HG03354 (cell line): ENCODE results near the gene IQGAP2.

Experiments
- ATAC-seq: cut with Tn5 transposase; IDR thresholded peaks from one replicate; pipeline ENCODE4 v1.9.1; 2021; ENCODE audit warnings: mild to moderate bottlenecking; ENCODE audit not compliant: unreplicated experiment, poor library complexity, severe bottlenecking

Gene IQGAP2

GRCh38 chr5:76471406-76471805, 68.3 kb downstream of the IQGAP2 start:
- no peak for ATAC-seq

DNA sequence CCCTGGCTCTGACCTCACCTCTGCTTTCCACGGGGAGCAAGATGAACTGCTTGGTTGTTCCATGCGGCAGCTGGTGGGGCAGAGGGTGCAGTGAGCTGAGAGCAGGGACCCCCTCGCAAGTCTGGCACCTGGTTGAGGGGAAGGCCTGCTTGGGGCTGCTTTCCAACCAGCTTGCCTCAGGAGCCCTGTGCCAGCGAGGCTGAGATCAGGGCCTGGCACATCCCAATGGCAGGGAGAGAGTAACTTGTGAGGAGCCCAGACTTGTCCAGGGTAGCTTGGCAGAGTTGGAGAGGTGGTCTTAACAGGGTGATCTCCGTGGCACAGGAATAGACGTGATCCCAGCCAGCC, 68.9 kb downstream of the IQGAP2 start:
- ATAC-seq = no peak

GRCh38 chr5:76472335-76473008, 69.4 kb downstream of the IQGAP2 start:
- ATAC-seq = no peak

GRCh38 chr5:76473009-76473336, 69.9 kb downstream of the IQGAP2 start:
- ATAC-seq = no peak

DNA sequence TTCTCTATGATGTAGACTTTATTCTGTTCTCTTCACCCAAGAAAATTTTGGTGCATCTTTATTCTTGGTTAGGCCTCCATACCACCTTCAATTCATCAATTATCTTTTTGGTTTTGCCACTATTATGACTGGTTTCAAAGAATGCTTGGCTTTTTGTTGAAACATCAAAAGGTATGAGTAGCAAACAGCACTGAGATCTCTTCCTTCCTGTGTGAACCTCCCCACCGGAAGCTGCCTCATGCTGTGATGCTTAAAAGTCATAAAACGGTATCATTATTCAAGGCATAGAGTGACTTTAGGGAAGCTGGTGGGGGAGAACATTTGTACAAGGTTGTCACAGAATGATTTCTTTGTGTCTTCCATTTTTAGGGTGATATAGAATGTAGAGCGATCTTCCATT, 70.6 kb downstream of the IQGAP2 start:
- no peak for ATAC-seq

GRCh38 chr5:76474377-76474776, 71.3 kb downstream of the IQGAP2 start:
- no peak for ATAC-seq

GRCh38 chr5:76475385-76475784, 72.3 kb downstream of the IQGAP2 start:
- no peak for ATAC-seq

- no peak for ATAC-seq
Measured at GRCh38 chr5:76475936-76476335, 72.9 kb downstream of the IQGAP2 start.

DNA sequence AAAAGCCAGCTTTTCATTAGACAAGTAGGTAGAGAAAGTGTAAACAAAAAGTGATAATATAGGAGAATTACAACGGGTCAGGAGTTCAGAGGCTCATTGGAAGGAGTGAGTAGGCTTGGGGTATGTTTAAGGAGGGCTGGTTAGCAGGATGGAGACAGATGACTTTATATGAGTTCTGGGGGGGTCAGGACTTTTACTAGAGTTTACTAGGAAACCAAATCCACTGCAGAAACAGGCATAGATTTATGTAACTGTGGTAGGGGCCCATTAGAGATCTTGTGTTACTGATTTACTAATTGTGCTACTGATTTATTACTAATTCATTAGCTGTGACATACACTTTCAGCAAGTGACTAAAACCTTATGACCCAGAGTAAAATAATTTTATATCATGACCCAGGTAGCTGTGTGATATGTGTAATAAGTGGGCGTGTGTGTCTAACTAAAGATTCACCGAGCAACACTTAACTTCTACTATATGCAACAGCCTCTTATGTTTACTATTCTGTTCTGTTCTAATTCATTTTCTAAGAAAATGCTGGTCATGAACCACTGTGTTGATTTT, 73.5 kb downstream of the IQGAP2 start:
- ATAC-seq = no peak

DNA sequence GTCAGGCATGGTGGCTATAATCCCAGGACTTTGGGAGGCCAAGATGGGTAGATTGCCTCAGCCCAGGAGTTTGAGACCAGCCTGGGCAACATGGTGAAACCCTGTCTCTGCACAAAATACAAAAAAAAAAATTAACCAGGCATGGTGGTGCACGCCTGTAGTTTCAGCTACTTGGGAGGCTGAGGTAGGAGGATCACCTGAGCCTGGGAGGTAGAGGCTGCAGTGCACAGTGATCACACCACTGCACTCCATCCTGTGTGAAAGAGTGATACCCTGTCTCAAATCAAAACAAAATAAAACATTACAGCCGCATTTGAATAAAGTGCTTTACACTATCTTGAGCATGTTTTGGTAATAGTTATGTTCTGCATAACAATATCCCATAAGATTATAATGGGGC, 74.0 kb downstream of the IQGAP2 start:
- no peak for ATAC-seq

DNA sequence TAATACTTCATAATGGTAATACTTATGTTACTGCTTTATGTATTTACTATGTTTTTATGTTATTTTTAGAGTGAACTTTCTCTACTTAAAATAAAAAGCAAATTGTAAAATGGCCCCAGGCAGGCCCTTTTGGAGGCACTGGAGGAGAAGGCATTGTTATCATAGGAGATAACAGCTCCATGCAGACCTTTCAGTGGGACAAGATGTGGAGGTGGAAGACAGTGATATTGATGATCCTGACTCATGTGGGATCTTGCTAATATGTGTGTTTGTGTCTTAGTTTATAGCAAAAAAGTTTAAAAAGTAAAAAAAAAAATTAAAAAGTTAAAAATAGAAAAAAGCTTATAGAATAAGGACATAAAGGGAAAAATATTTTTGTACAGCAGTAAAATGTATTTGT, 74.5 kb downstream of the IQGAP2 start:
- ATAC-seq = no peak

GRCh38 chr5:76479281-76479680, 76.2 kb downstream of the IQGAP2 start:
- ATAC-seq = no peak

- ATAC-seq = no peak
Measured at GRCh38 chr5:76479973-76480667, 77.0 kb downstream of the IQGAP2 start.

DNA sequence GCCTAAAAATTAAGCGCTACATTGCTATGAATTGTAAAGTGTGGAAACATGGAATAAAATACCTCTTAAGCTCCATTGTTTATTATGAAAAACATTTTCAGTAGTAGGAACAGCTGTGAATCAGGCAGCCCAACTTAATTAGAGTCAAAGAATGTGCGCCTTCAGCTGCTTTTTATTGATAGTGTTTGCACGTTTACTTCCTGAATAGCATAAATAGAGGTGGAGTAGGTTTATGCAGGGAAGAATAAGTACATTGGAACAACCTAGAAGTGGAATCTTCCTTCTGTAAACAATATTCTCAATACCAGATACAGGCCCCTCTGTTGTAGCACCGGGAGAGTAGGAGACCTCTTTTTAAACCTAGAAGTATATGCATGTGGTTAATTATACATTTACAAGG, 79.9 kb downstream of the IQGAP2 start:
- no peak for ATAC-seq

DNA sequence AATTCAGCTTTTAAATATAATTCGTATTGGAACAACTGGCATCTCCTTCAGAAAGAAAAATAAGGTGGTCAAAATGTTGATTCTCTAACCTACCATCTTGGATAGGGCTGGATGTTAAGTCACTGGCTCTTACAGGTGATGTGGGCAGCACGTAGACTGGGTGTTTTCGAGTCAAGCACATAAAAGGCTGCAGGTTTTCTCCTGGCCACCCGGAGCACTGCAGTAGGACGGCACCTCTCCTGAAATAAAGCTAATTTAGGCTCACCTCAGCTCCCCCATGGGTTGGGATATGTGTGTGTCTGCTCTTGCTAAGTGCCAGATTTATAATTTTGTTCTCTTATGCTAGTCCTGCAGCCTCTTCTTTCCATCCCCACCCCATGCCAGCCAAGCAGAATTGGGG, 80.3 kb downstream of the IQGAP2 start:
- ATAC-seq = no peak

DNA sequence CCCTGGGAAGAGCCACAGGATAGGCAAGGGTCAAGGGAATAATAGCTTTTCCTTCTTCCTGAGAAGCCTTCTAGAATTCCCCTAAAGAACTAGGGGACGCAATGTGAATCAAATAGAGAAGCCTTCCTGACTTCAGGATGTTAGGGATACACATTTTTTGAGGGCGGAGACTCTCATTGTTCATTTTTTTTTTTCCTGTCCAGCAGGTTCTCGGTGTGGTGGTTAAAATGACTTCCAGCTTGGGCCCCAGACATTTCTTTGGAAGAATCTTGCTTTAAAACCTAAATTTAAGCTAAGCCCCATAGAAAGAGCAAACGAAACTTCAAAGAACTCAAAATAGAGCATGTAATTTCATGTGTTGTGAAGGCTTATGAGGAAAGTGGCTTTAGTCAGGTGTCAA, 80.8 kb downstream of the IQGAP2 start:
- no peak for ATAC-seq

- no peak for ATAC-seq
Measured at GRCh38 chr5:76485511-76485910, 82.4 kb downstream of the IQGAP2 start.

DNA sequence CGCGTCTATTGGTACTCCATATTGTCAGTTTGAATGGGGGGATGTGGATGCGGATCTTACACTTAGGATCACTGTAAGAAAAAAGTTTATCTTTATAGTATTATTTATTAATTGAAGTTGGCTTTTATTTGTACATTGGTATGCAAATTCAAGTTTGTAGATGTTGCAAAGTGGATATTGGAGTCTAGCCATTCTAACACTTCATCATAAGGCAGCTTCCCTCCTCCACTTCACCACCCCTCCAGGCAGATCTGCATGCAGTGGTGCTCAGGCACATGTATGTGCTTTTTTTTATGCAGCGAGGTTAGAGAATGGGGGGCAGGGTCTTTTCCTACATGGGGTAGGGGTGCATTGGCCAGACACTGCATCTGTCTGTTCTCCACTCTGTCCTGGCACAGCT, 84.3 kb downstream of the IQGAP2 start:
- ATAC-seq = no peak

DNA sequence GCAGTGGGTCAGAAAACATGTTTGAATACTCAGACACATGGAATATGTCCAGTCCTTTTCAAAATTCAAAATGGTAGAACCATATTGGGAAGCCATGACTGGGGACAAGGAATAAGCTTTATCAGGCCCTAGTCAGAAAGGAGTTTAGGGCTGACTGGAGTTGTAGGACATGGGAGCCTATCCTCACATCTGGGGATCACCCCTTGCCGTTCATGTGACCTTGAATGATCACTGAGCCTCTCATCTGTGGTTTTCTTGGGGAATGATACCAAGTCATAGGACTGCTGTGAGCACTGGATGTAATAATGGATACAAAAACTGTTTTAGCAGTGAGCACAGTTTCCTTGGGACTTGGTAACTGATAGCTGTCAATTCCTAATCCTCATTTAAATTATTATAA, 84.7 kb downstream of the IQGAP2 start:
- ATAC-seq = no peak

- ATAC-seq = no peak
Measured at GRCh38 chr5:76488969-76489368, 85.9 kb downstream of the IQGAP2 start.

- ATAC-seq = no peak
Measured at GRCh38 chr5:76489877-76490688, 87.0 kb downstream of the IQGAP2 start.
